Gastroesophageal sphincter (tissue), 4 donors: Measurements from ENCODE around the gene EPHA6. TPM values are rescaled to one million over a fixed set of nuclear protein-coding genes. Genes with fewer than 3 reads are reported as not detected.
A peak's percentile ranks its signal among the peaks of the same experiment; 100 is the strongest.

ENCODE experiments used
- ATAC-seq: fragments of 150-250 bp; one replicate; pipeline ENCODE4 v1.9.1; 2016; ENCODE audit warnings: mild to moderate bottlenecking, moderate library complexity
- H3K27ac ChIP-seq, 4 donors: fragments of 200-600 bp; sonication (generic) in 3 of 4; 1 replicate in 3 of 4; 2 replicates in 1 of 4; pipeline ENCODE4 v1.5.1; 2016 to 2019
- H3K27me3 ChIP-seq: fragments of 200-600 bp; sonication (generic); one replicate; pipeline ENCODE4 v1.5.1; 2019
- H3K36me3 ChIP-seq, 2 donors: fragments of 200-600 bp; sonication (generic); one replicate each; pipeline ENCODE4 v1.5.1; 2019; ENCODE audit warnings: control low read depth in 1 of 2
- H3K4me1 ChIP-seq, 3 donors: fragments of 200-600 bp; sonication (generic); 1 replicate in 2 of 3; 2 replicates in 1 of 3; pipeline ENCODE4 v1.5.1; 2016 to 2019; ENCODE audit warnings: control low read depth in 2 of 3
- H3K4me3 ChIP-seq, 2 donors: fragments of 200-600 bp; sonication (generic); one replicate each; pipeline ENCODE4 v1.5.1; 2019; ENCODE audit warnings: mild to moderate bottlenecking in 1 of 2, moderate library complexity in 1 of 2
- H3K9me3 ChIP-seq, 3 donors: fragments of 200-600 bp; sonication (generic); one replicate each; pipeline ENCODE4 v1.5.1; 2017 to 2019; ENCODE audit warnings: control low read depth in 2 of 3
- EP300 ChIP-seq: sonication (generic); formaldehyde crosslinking; IDR thresholded peaks from one replicate; pipeline ENCODE4 v1.6.1; 2017; ENCODE audit warnings: antibody characterized with exemption, mild to moderate bottlenecking
- POLR2A ChIP-seq, 2 donors: fragments of 450-650 bp; IDR thresholded peaks; one replicate each; pipeline ENCODE4 v1.6.1; 2017; ENCODE audit warnings: antibody characterized with exemption in 2 of 2, mild to moderate bottlenecking in 2 of 2, moderate library complexity in 1 of 2
- POLR2AphosphoS5 ChIP-seq: sonication (generic); formaldehyde crosslinking; IDR thresholded peaks from one replicate; pipeline ENCODE4 v1.6.1; 2017; ENCODE audit warnings: antibody characterized with exemption
- WGBS, 2 donors: methylation state at CpG; one replicate each; pipeline ENCODE4 v1.1.5; 2018; ENCODE audit warnings: low coverage in 1 of 2; 5-methylcytosine and 5-hydroxymethylcytosine counted together
- total RNA-seq, 4 donors: library from RNA; depleted of rRNA; stranded (reverse); fragments of >200 nt; gene quantifications; one replicate each; pipeline ENCODE4 v1.1.0, GENCODE V29; 2016
- TF ChIP-seq, protein P1 (sequence below), 4 experiments: fragments of 200-600 bp in 2 of 4; fragments of 450-650 bp in 2 of 4; sonication (generic) in 1 of 4; IDR thresholded peaks; one replicate each; pipeline ENCODE4 v1.5.1; 2017 to 2019; ENCODE audit warnings: antibody characterized with exemption in 4 of 4, mild to moderate bottlenecking in 2 of 4, moderate library complexity in 2 of 4

EPHA6 gene
- total RNA-seq, 4 donors from 2014 or later, result 1.6 to 4.2 (median 2.9) TPM

DNA sequence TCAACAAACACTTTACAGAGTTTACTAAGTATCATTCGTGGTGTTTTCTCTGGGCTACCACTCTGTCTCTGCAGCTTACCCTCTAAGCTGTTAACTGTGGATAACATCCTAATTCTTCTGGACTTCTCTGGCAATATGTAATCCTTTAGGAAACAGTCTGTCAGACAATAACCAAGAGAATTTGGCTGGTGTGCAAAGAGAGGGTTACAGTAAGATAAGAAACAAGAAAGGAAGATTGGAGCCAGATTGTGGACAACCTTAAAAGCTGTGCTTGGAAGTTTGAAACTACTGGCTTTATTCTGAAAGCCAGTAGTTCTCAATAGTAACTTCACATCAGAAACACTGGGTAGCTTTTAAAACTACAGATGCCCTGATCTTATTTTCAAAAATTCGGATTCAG is 950.9 kb downstream of the EPHA6 start:
- Histone ChIP-seq H3K4me3 (peak overlapping the region; percentile 68 to 70), H3K9me3 (no peaks in the 10 kb centered on the region), H3K27me3 (no peaks in the 10 kb centered on the region), H3K36me3 (peaks cover 0 to 19% of the 10 kb centered on the region in 2 donors), H3K27ac (peak overlapping the region in 2 of 4 donors; percentile 74 to 78), H3K4me1 (peaks cover 4 to 24% (median 8%) of the 10 kb centered on the region in 3 donors)
- no peak for TF ChIP-seq POLR2A (IDR thresholded peaks at IDR 0.05)
- no peak for TF ChIP-seq EP300
- TF ChIP-seq, protein P1, sequence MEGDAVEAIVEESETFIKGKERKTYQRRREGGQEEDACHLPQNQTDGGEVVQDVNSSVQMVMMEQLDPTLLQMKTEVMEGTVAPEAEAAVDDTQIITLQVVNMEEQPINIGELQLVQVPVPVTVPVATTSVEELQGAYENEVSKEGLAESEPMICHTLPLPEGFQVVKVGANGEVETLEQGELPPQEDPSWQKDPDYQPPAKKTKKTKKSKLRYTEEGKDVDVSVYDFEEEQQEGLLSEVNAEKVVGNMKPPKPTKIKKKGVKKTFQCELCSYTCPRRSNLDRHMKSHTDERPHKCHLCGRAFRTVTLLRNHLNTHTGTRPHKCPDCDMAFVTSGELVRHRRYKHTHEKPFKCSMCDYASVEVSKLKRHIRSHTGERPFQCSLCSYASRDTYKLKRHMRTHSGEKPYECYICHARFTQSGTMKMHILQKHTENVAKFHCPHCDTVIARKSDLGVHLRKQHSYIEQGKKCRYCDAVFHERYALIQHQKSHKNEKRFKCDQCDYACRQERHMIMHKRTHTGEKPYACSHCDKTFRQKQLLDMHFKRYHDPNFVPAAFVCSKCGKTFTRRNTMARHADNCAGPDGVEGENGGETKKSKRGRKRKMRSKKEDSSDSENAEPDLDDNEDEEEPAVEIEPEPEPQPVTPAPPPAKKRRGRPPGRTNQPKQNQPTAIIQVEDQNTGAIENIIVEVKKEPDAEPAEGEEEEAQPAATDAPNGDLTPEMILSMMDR (IDR thresholded peaks at IDR 0.05), result no peak
- TF ChIP-seq POLR2AphosphoS5, result no peak
- no peak for ATAC-seq
- WGBS, 2 donors, result 8 to 17% methylated on average over 2 of the region's 2 CpGs

DNA sequence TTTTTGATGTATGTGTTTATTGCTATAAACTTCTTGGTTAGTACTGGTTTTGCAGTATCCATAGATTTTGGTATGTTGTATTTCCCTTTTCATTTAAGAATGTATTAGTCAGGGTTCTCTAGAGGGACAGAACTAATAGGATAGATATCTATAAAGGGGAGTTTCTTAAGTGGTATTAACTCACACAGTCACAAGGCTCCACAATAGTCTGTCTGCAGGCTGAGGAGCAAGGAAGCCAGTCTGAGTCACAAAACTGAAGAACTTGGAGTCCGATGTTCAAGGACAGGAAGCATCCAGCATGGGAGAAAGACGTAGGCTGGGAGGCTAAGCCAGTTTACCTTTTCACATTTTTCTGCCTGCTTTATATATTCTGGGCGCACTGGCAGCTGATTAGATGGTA is 958.5 kb downstream of the EPHA6 start:
- 87 to 100% methylated on average over 3 of the region's 3 CpGs for WGBS, 2 donors
- Histone ChIP-seq H3K4me1 (no peaks in the 10 kb centered on the region), H3K27me3 (no peaks in the 10 kb centered on the region), H3K27ac (no peak overlapping the region), H3K4me3 (no peak overlapping the region), H3K36me3 (peaks cover 0 to 43% of the 10 kb centered on the region in 2 donors), H3K9me3 (no peaks in the 10 kb centered on the region)
- ATAC-seq, result no peak
- TF ChIP-seq, protein P1 (IDR thresholded peaks at IDR 0.05), result no peak
- no peak for TF ChIP-seq EP300
- TF ChIP-seq POLR2AphosphoS5, result no peak
- no peak for TF ChIP-seq POLR2A (IDR thresholded peaks at IDR 0.05)

DNA sequence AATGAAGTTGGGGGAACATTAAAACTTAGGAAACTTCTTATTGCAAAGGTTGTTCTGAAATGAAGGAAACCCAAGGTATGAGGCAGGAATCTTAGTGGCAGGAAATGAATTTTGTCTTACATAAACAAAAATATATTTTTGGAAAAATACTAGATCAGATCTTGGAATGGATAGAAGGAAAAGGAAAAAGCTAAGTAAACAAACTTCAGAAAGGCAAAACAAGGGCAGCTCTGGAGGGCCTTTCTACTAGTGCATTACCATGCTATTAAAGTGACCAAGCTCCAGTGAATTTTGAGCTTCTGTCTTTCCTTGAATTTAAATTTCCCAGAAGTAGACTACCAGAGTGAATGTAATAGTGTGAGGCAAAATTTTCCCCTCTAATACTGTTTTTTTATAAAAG is 963.8 kb downstream of the EPHA6 start:
- H3K4me1 ChIP-seq, result no peaks in the 10 kb centered on the region
- no peak for ATAC-seq
- peaks cover 0 to 36% of the 10 kb centered on the region in 2 donors for H3K36me3 ChIP-seq
- no peaks in the 10 kb centered on the region for H3K9me3 ChIP-seq
- no peaks in the 10 kb centered on the region for H3K27me3 ChIP-seq
- H3K4me3 ChIP-seq, result no peak overlapping the region
- H3K27ac ChIP-seq, result no peak overlapping the region
- no peak for TF ChIP-seq POLR2AphosphoS5
- no peak for TF ChIP-seq POLR2A (IDR thresholded peaks at IDR 0.05)
- TF ChIP-seq, protein P1 (IDR thresholded peaks at IDR 0.05), result no peak
- TF ChIP-seq EP300, result no peak

DNA sequence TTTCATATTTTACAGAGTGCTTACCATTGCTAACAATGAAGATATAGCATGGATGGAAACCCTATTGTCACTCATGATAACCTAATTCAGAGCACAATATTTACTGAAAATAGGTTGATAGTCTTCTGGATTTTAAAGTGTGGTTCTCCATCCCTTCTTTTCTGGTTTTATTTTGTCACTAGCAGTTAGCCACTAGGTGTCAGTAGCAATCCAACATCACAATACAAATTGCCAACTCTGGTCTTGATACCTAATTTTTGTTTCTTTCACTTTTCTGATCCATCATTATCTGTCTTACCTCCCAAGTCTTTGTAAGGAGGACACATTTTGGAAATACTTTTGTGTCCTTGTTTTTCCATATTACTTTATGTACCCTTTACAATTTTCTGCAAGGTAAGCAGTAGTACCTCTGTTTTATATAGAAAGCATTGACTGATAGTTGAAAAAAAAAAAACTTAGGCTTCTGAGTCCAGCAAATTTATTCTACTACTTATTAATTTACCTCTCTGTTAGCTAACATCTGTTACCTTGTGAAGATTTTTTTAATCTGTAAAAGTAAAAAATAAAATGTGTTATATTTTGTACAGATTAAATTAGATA is 979.1 kb downstream of the EPHA6 start:
- Histone ChIP-seq H3K4me3 (no peak overlapping the region), H3K9me3 (no peaks in the 10 kb centered on the region), H3K27me3 (no peaks in the 10 kb centered on the region), H3K27ac (no peak overlapping the region), H3K4me1 (no peaks in the 10 kb centered on the region), H3K36me3 (peaks cover 0 to 10% of the 10 kb centered on the region in 2 donors)
- no peak for ATAC-seq
- no peak for TF ChIP-seq POLR2AphosphoS5
- TF ChIP-seq, protein P1 (IDR thresholded peaks at IDR 0.05), result peak; percentile 70 to 86 (median 78)

DNA sequence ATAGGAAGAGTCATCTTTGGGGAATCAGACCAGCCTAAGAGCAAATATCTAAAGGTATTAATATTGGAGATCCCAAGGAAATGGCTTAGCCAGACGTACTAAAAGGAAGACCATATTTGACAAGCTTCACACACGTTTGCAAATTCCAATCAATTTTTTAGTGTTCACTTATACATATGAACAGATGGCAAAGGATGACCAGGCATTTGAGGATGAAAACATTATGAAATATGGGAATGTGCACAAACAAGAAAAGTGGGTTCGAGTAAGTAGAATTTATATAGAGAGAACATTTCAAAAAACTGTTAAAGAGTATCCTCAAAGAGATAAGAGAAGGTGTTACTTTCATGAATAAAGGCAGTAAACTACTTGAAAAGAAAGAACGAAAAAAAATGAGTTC is 981.6 kb downstream of the EPHA6 start:
- H3K9me3 ChIP-seq, result no peaks in the 10 kb centered on the region
- TF ChIP-seq POLR2A (IDR thresholded peaks at IDR 0.05) (no peak), POLR2AphosphoS5 (no peak), EP300 (no peak)
- TF ChIP-seq, protein P1 (IDR thresholded peaks at IDR 0.05), result no peak
- H3K4me3 ChIP-seq, result no peak overlapping the region
- H3K36me3 ChIP-seq, result peaks cover 0 to 15% of the 10 kb centered on the region in 2 donors
- H3K27ac ChIP-seq, result no peak overlapping the region
- 89 to 92% methylated on average over 4 of the region's 4 CpGs for WGBS, 2 donors
- no peak for ATAC-seq
- H3K27me3 ChIP-seq, result no peaks in the 10 kb centered on the region
- no peaks in the 10 kb centered on the region for H3K4me1 ChIP-seq
